GM13976 (cell line): ENCODE measurements around the gene NALF2.

Experiments
- DNase-seq: peaks from one replicate; pipeline ENCODE4 v3.0.0; 2012; ENCODE audit warnings: low spot score
- in situ Hi-C: fragments of 300-500 bp; cut with MboI; formaldehyde crosslinking; loops from one replicate; pipeline ENCODE4 v1.12.0; 2022; ENCODE audit warnings: low sequenced_read_pairs, mixed read lengths, inconsistent platforms; ENCODE audit not compliant: unreplicated experiment
- TF ChIP-seq, protein P1 (sequence below): IDR thresholded peaks from 2 replicates; pipeline ENCODE4 v1.5.1; 2012; ENCODE audit warnings: borderline replicate concordance, mild to moderate bottlenecking; ENCODE audit not compliant: insufficient read depth; ENCODE audit errors: extremely low read depth, missing control alignments, control extremely low read depth

The NALF2 gene

DNA sequence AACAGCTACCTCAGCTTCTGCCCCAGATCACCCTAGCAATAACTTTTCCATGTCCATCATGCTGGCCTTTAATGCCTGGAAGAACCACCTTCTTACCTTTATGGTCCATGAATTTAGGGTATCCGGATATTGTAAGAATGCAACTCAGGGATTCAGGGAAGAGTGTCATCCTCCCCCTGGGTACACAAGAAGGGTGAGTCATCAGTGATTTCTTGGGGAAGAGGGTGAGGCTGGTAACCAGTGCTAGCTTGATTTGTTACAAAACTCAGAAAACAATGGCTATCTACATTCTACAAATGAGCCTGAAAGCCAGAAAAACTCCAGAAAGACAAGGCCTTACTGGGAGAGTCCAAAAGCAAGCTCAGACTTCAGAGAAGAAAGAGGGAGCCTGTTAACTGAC is 10.4 kb upstream of the NALF2 start:
- in situ Hi-C loops = no loop called here
- no peak for DNase-seq
- TF ChIP-seq, protein P1, sequence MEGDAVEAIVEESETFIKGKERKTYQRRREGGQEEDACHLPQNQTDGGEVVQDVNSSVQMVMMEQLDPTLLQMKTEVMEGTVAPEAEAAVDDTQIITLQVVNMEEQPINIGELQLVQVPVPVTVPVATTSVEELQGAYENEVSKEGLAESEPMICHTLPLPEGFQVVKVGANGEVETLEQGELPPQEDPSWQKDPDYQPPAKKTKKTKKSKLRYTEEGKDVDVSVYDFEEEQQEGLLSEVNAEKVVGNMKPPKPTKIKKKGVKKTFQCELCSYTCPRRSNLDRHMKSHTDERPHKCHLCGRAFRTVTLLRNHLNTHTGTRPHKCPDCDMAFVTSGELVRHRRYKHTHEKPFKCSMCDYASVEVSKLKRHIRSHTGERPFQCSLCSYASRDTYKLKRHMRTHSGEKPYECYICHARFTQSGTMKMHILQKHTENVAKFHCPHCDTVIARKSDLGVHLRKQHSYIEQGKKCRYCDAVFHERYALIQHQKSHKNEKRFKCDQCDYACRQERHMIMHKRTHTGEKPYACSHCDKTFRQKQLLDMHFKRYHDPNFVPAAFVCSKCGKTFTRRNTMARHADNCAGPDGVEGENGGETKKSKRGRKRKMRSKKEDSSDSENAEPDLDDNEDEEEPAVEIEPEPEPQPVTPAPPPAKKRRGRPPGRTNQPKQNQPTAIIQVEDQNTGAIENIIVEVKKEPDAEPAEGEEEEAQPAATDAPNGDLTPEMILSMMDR = no peak

DNA sequence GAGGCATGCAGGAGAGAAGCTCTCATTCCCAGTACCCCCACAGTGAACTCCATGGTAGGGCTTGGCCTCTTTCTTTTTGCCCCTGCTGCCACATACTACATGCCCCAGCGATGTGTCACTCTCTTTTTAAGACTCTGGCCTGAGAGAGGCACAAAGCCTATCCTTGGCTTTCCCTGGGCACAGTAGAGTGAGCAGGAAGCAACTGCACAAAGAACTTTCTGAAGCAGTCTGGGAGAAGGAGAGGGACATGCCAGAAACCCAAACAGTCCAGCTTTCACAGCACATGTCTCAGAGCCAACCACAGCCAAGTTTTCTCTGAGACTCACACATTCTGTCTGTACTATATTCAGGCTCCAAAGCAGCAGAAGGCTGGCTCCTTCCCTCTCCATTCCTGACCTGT is 7.9 kb upstream of the NALF2 start:
- DNase-seq = no peak
- in situ Hi-C loops = no loop called here
- TF ChIP-seq, protein P1 = no peak

DNA sequence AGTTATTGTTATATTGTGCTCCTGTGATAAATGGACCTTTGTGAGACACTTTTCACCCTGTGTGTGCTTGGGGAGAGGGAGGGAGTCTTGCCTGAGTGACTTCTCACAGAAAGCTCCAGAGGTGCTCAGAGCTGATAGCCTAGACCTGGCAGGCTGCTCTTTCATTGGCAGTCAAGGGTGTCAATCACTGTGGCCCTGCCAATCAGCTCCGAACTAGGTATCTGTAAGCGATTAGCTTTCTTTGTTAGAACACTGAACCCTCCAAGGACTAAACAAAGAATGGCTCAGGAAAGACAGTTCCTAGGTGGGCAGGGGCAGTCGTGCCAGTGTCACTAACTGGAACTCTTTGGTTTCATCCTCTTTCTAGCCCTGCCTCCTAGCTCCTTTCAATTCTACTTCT is 2.7 kb upstream of the NALF2 start:
- in situ Hi-C loops = no loop called here
- DNase-seq = no peak
- TF ChIP-seq, protein P1 = no peak

DNA sequence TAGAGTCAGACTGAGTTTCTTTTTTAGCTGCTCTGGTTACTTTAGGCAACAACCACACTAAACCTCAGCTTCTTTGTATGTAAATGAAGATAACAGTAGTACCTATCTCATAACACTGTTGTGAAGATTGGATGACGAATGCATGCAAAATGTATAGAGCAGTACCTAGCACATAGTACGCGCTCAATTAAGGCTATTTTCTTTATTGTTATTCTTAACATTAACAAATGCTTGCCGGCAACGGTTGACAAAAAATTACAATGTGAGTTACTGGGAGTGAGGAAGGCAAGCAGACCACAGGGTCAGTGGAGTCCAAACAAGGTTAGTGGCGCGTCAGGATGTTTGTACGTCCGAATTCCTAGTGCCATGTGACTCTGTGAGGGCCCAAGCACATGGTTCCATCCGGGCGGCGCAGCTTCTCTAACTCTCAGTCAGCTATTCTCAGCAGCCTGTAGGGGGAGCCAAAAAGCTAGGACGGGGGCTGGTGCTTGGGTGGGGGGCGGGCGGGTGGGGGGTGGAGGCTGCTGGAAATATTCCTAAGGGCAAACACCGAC is 821 bp upstream of the NALF2 start:
- in situ Hi-C loops = no loop called here
- no peak for DNase-seq
- TF ChIP-seq, protein P1 = no peak

DNA sequence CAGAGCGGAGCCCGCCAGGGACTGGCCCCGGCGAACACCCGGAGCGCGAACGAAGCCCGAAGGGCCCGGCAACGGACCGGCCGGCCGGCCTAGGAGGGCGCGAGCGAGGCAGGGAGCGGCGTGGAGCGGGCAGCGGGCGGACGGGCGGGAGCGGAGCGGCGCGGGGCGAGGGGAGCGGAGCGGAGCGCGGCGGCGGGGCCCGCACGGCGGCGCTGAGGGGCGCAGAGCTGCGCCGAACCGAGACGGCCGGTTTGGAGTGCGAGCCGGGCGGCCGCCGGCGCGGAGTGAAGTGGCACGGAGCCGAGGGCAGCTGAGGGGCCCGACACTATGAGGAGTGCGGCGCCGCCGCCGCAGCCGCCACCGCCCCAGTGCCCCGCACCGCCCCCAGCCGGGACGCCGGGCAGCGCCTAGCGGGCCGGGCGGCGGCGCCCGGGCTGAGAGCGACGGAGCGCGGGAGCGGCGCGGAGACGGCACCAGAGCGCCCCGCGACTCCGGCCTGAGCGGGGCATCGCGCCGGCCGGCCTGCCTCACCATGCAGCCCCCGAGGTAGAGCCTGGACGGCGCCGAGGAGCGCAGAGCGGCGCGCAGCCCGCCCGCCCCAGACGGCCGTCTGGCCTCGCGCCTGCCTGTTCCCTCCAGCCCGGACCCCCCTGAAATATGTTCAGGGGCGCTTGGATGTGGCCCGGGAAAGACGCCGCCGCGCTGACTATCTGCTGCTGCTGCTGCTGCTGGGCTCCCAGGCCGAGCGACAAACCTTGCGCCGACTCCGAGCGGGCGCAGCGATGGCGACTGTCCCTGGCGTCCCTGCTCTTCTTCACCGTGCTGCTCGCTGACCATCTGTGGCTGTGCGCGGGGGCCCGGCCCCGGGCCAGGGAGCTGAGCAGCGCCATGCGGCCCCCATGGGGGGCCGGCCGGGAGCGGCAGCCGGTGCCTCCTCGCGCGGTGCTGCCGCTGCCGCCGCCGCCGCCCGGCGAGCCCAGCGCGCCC is 793 bp downstream of the NALF2 start:
- DNase-seq = no peak
- TF ChIP-seq, protein P1 = no peak
- in situ Hi-C loops = no loop called here

DNA sequence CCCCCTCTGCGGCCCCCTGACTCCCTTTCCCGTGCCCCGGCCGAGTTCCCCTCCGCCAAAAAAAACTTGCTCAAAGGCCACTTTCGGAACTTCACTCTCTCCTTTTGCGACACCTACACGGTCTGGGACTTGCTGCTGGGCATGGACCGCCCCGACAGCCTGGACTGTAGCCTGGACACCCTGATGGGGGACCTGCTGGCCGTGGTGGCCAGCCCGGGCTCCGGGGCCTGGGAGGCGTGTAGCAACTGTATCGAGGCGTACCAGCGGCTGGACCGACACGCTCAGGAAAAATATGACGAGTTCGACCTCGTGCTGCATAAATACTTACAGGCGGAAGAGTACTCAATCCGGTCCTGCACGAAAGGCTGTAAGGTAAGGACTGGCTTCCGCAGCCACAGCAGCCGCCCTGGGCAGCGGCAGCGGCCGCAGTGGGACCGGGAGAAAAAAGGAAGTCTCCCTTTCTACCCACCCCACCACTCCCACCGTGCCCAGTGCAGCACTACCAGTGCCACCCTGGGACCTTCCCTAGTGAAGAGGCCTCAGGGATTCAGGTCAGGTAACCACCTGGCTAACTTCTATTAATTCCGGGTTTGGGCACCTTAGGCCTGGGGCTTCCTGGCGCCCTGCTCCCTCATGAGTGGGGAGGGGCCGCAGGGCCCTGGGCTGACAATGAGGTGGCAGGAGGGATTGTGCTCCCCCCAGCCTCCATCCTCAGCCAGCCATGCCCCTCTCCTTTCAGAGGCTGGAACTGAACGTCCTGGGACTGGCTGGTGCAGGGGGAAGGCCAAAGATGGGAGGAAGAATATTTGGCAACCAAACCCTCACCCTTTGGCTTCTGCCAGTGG is 1.9 kb downstream of the NALF2 start:
- no peak for DNase-seq
- TF ChIP-seq, protein P1 = no peak
- in situ Hi-C loops = no loop called here
